ENCODE data around the gene JPH4.

Gene JPH4

DNA sequence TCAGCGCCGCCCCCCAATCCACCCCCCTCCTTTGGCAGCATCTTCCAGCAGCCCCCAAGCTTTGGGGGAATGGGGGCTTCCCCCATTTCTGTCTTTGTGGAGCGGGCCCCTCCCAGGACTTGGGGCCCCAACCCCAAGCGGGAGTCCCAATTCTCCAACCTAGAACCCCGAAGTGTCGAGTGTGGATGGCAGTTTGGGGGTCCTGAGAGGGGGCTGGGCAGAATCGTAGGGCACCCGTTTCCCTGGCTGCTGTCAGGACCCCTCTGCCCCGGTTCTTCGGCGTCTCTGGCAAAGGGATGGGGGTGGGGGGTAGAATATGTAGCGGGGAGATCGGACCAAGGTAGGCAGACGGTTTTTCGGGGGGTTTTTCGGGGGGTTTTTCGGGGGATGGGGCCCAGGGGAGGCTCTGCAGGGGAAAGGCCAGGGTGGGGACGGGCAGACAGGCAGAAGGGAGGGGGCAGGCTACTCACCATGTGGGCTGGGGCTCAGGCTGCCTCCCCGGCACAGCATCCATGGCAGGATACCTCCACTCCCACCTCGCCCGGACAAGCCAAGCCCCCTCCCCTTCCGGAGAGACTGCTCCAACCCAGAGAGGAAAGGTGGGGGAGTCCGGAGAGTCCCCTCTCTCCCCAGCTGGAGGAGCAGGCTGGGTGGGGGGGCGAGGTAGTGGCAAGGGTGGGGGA, 739 bp downstream of the JPH4 start:
- no peak for DNase-seq

DNA sequence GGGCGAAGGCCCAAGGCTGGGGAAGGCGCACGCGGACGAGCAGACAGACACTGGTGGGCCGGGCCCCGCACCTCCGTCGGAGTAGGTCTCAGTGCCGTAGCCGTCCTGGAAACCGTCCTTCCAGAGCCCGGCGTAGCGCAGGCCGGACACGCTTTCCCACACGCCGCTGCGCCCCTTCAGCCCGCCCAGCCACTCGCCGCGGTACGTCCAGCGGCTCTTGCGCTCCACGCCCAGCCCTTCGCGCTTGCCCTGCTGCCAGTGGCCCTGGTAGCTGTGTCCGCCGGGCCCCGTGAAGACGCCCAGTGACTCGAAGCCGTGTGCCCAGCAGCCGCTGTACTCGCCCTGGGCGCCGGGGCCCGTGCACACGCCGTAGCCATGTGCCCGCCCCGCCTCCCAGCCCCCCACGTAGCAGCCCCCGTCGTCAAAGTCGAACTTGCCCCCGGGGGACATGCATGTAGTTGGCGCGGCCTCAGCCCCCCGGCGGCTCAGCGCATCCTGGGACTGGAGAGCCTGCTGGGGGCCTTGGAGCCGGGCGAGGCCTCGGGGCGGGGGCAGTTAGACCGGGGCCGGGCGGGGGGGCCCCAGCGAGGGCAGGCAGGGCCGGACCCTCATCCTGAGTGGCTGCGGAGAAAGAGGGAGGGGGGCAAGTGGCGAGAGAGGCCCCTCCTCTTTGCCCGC, 1.4 kb downstream of the JPH4 start:
- DNase-seq: peak; percentile 67

DNA sequence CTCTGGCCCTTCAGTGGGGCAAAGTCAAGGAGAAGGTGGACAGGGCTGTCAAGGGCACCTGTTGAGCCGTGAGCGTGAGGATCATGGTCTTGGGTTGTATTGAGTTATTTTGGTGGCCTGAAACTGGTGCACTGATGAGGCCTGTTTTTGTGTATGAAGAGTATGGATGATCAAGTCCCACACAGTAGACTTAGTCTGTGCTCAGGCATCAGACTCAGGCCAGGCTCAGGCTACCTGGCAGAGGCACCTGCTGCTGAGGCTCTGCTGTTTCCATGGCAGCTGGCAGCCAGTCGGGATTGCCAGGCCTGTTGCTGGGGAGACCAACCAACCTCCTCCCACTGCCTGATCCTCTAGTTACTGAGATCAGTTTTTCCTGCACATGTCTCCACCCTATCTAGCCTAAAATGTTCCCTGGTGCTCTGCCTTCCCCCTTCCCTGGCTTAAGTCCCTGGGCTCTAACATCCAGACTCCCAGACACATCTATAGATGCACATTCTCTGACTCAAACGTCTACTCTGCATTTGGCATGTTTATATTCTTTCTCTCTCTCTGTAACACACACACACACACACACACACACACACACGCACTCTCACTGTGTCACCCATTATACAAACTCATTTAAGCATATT, 5.1 kb downstream of the JPH4 start:
- DNase-seq: no peak

DNA sequence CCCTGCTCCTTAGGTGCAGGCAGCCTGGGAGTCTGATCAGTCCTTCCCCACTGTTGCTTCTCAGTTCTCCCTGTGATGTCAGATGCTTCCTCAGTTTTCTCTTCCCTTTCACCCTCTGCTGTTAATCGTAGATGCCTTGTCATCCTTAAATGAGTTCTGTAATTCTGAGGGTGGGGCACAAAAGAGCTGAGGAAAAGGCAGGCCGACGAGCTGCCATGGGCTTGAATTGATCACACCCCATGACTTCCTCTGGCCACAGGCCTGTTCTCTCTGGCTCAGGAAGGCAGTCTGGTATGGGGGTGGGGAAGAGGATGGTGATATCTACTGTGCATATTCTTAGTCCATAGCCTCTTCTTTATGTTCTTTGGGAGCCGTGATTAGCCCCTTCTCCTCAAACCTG, 5.8 kb downstream of the JPH4 start:
- no peak for DNase-seq

DNA sequence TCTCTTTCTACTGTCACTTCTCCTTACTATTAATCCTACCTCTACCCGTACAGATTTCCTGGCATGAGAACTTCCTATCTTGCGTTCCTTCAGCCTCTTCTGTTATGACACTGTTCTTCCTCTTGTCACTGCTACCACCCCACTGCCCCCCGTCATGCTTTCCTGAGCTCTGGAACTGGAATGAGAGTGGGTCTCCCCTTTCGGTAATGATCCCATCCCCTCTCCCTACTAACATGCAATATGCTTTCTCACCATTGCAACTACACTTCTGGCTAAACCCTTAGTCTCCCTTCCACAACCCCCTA, 6.1 kb downstream of the JPH4 start:
- no peak for DNase-seq

DNA sequence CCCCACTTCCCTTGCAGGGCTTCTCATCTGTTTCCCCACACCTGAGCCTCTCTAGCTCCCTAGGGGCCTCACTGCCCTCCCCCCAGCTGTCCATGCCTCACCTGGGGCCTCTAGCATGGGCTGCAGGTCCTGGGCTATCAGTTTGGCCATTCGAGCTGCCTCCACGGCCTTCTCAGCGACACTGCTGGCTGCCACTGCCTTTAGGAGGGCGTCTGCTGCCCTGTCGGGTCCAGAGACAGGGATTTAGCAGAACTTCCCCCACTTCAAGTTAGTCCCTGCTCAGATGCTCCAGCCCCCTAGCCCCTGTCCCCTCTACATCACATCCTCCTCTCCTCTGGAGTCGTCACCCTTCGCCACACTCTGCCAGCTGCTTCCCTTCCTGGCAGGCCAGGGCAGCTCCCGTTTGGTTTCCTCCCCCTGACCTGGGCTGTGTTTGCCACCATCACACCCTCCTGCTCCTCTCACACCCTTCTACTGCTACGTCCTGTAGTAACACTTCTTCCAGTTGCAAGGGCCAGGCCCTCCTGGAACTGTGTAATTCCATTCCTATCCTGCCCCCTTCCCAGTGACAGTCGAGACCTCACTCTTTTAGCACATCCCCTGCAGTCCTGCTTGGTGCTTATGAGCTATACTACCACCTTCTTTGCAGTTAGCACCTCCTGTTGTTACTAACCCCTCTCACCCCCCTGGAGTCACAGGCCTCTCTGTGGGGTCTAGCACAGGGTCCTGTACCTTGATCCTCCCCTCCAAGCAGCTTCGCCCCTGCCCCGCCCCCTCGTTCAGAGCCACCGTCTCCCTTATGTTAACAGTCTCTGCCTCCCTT, 6.7 kb downstream of the JPH4 start:
- no peak for DNase-seq

DNA sequence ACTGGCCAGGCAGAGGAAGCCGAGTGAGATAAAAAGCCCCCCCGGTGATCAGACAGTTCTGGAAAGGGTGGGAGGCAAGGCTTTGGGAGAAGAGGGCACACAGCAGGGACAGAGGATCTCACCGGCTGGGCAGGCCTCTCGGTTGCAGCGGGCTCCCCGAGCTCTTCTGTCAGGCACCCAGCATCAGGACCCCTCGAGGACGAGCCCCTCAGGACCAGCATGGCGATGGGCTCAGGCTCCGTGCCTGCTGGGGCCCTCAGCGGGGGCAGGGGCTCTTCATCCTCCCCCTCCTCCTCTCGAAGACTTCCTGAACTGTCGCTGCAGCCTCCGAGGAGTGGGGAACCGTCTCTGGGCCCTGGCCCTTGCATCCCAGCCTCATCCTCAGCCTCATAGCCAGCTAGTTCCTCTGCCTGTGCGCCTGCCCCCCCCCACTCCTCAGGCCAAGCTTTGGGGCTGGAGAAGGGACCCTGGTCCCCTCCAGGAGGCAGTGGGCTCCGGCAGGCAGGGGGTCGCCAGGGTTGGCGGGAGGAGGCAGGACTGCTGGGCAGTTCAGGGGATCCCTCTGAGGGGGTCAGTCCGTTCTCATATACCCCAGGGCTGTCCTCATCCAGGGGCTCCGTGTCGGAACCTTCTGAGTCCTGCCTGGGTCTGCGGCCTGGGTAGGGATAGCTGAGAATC, 7.6 kb downstream of the JPH4 start:
- peak; percentile 52 for DNase-seq

DNA sequence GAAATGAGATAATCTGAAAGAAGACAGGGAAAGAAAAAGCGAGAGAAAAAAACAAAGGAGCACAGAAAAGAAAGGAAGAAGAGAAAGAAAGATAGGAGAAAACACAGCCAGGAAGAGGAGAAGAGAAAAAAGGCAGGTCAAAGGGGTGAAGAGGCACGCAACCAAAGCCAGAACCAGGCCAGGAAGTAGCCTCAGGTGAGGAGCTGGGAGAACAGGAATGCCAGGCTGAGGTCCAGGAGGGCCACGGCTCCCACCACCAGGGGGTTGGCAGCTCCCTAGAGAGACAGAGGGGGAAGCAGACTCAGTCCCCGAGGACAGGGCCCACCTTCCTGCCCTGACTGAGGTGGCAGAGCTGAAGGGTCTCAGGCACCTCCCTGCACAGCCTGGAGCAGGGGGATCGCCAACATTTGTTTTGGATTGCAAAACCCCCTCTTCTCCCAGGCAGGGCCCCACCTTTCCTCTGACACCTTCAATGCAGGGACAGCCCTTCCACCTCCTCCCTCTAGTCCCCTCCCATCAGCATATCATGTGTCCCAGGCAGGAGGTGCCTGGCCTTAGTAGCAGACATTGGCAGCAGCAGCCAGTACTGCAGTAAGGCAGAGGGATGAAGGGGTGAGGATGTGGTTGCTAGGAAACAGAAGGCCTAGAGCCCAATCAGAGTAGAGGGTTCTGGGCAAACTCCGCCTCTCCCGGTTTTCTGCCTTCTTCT, 9.0 kb downstream of the JPH4 start:
- no peak for DNase-seq

DNA sequence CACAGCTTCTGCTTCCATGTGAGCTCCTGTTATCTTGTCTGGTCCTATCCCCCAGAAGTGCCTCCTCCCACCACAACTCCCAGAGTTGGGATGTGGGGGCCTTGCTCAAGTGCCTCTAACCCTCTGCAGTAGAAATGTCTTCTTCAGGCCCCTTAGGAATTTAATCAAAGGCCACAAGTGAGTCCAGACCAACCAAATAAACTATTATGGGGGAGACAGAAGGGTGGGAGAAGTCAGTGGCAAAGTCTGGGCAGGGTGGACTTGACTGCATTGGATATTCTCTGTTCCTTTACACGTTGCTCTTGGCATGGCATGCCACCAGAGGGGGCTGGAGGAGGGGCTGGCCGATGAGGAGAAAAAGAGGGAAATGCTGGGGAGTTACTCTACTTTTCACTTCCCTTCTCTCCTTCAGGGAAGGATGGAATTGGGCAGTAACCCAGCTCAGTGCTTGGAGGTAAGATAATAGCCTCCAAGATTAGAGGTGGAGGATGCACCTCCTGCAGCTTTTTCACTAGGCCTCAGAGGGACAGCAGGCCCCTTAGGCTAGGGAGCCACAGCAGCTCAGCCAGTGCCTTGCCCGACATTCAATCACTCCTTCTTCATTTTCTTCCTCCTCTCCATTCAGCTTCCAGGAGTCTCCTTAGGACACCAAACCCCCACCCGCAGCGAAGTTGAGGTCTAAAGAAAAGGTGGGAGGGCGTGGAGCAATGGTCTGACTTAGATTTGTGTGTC, 9.8 kb downstream of the JPH4 start:
- DNase-seq: no peak

DNA sequence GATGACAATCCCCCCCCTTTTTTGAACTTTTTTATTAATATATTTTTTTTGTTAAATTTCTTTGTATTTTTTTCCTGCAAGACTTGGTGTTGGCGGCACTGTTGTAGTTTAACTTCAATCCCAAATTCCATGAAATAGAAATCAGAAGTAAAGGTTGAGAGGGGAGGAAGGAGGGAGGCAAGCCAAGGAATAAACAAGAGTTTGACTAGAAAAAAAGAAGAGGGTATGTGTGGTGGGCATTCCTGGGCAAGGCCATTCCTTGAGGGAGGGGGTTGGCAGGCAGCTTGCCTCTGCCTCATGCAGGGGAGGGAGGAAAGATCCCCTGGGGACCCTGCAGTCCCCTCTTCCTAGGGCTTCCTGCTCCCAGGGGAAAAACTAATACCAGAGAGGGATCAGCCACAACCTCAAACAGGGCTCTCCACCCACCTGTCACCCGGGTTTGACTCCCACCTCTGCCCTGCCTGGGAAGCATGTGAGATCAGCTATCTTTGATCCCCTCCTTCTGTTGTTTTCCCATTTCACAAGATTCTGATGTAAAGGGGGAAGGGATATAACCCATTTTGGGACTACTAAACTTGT, 10.5 kb downstream of the JPH4 start:
- no peak for DNase-seq

DNA sequence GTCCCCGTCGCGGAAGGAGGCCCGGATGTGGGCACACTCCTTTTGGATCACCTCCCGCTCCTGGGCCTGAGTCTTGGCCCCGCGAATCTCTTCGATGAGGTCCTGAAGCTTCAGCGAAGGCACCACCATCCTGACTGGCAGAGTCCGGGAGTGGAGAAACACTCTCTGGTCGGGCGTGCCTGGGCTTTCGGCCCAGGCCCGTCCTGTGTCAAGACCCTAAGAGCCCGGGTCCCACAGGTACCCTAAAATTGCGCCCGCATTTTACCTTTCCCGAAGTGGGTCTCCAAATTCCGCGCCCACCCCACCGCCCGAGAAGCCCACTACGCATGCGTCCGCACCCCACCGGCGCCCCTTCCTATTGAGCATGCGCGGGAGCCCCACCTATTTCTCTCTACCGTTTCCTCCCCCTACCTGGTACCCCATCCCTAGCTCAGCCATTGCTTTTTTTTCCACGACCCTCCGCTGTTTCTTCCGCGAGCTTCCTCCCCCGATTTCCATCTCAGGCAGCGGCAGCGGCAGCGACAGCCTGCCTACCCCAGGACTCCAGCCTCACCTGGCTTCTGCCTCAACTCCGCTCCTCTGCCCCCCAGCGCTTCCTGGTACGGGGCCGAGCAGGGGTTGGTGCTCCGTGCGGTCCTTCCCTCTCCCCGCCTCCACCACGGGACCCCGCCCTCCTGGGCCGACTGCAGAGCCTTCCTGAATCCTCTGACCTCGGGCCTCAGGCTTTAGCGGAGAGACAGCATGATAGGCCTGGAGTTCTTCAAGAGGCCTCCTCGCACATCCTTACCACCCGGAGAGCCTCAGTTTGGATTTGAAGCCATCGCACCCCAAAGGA, 11.2 kb downstream of the JPH4 start, which contains the start of gene AP1G2:
Gene AP1G2 (minus strand): TSS at position 606 of the 835 bp plus-strand sequence. CDS start 477 bp downstream, at position 129.
- DNase-seq: peak; percentile 95

DNA sequence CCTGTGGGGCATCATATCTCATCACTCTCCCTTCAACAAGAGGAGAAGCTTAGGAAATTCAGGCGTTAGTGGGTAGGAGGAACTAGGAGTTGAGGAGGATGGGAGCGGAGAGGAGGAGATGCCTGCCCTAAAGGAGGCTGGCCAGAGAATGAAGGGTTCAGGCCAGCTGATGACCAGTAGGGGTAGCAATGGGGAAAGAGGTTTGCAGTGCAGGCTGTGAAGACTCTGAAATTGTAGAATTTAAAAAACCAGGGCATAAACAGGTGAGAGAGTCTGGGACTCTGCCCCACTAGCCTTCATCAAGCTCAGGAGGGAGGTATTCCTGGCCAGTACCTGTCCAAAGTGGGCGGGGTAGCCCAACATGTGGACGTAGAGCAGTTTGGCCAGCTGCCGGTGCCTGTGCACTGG, 11.8 kb downstream of the JPH4 start:
- no peak for DNase-seq

DNA sequence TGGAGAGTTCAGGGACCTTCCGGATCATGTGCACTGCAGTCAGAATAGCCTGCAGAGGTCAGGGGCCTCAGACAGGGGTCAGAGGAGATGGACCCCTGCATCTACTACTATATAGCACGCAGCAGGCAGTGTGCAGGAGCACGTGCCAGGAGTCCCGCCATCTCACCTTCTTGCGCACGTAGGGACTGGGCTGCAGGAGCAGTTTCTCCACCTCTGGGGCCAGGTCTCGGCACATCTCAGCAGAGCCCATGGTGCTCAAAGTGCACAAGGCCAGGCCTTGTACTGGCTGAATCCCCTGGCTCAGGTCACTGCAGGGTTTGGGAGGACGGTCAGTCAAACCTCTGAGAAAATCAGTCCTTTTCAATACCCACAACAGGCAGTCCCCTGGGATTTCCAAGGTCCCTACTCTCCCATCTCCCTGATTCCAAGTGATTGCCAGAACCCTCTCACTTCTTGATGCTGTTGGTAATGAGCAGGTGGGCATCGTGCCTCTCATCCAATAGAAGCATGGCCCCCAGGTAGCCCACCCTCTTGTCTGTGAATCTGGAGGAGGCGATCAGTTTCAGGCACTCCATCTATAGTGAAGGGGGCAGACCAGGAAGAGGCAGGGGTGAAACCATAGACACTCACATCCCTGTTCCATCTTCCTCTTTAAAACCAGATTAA, 12.3 kb downstream of the JPH4 start:
- no peak for DNase-seq

DNA sequence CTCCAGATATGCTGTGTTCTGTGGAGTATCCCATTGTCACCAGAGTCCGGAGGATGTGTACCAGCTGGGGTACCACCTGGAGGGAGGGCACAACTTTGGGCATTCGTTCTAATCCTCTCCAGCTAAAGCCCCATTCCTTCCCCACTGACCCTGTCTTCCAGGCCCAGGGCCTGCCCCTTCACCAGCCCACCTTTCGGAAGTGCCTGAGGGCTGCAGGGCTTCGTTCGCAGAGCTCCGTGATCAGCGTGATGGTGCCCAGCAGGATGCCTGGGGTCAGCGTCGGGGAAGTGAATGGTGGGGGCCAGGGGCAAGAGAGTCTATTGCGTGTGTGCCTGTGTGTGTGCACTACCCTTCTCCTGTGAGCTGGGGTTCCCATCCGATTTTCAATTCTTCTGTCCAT, 13.0 kb downstream of the JPH4 start:
- DNase-seq: no peak

DNA sequence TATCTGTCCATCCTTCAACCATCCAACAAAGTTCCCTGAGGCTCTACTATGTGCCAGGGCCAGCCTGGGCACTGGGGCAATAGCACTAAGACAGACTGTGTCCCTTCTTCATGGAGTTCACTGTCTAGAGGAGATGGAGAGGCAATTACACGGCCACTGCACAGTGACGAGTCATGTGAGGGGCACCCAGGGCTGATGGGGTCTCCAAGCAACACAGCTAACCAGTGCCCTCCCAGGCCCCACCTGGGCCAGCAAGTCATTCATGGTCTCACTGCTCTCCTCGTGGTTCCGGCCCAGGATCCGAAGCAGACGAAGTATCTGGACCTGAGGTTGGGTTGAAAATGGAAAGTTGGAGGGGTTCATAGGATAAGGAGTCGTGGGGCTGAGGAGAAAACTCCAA, 13.7 kb downstream of the JPH4 start:
- no peak for DNase-seq

DNA sequence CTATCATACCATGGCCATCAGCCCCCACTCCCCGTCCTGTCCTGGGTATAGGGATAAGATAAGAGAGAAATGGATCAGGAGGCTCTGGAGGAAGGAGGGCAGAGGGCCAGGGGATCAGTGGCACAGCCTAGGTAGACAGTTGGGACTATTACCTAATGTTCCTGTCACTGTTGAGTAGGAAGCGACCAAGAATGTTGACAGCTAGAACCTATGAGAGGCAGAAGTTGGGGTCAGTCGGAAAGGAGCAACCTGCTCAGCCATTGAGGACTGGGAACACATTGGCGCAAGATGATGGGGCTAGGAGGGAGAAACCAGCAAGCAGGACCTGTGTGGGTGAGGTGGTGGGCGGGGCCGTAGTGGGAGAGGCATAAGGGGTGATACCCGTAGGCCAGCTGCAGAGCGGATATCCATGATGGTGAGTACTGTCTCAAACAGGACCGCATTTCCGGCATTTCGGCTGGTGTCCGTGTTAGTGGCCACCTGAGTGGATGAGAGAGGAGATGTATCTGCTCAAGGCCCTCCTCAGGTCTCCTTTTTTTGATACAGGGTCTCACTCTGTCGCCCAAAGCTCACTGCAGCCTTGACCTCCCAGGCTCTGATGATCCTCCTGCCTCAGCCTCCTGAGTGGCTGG, 14.3 kb downstream of the JPH4 start:
- no peak for DNase-seq

DNA sequence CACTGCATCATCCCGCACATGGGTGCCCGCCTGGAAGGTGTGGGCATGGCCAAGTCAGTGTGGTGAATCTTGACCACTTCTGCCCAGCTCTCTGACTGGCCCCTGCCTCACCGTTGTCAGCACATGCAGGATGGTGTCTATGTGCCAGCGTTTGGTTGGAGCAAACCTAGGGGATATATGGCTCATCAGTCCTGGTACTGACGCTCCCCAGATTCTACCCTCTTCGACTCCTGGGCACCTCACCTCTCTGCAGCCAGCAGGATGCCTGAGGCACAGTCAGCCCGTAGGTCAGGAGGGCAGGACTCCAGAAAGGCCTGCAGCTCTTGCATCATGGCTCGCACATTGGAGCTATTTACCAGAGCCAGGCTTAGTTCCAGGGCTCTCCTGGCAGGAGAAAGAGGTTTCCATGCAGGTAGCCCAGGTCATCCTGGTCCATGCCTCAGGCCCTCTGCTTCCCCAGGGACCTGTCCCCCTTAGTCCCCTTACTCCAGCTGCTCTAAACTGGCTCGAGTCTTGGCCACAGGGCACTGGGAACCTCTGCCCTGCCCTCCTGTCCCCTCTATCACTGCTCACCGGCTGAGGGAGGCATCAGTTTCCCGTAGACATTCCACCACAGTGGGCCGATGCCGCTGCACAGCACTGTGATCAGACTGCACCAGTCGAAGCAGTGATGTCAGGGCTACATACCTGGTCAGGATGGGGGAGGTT, 15.0 kb downstream of the JPH4 start:
- no peak for DNase-seq

DNA sequence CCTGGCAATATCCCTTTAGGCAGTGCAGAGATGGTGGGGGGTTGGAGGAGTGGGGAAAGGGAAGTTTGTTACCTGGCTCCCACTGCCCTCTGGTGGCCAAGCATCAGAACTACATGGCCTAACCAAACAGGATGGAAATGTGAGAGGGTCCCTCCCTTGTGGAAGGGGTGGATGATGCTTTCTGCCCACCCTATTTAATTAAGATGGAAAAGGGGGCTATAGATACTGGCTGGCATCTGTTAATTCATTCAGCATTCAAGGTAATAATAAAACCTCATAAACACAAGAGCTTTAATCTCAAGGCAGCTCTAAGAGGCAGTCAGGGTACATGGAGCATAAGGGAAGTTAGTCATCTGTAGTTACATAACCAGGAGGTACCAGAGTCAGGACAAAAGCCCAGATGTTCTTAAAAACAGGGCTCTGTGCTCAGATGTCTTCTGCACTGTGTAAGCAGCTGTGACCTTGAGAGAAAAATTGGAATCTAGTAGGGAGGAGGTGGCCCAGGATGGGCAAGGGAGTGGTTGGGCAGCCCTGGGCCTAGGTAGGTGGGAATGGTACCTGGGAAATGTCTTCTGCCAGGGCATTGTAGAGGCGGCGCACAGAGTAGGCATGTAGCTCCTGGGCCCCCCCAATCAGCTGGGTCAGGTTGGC, 15.6 kb downstream of the JPH4 start:
- DNase-seq: peak; percentile 76
